HG02970 (cell line): ENCODE results near the gene GPD1.

Source experiments
- ATAC-seq: cut with Tn5 transposase; IDR thresholded peaks from one replicate; pipeline ENCODE4 v1.9.1; 2021; ENCODE audit warnings: mild to moderate bottlenecking, moderate library complexity, moderate number of reproducible peaks; ENCODE audit not compliant: unreplicated experiment, low FRiP score

GPD1 gene

GRCh38 chr12:50099302-50100008 lies 4.4 kb upstream of the GPD1 start:
- ATAC-seq, result no peak

- ATAC-seq, result no peak
Measured at GRCh38 chr12:50100561-50100960, 3.2 kb upstream of the GPD1 start.

- ATAC-seq, result no peak
Measured at GRCh38 chr12:50101663-50102062, 2.1 kb upstream of the GPD1 start.

GRCh38 chr12:50102131-50102531 lies 1.7 kb upstream of the GPD1 start:
- no peak for ATAC-seq

- ATAC-seq, result no peak
Measured at GRCh38 chr12:50102646-50103309, 1.0 kb upstream of the GPD1 start.

- no peak for ATAC-seq
Measured at GRCh38 chr12:50103351-50103750, 457 bp upstream of the GPD1 start.

GRCh38 chr12:50104417-50105366 lies 884 bp downstream of the GPD1 start:
- ATAC-seq, result no peak

GRCh38 chr12:50105913-50106450 lies 2.2 kb downstream of the GPD1 start:
- no peak for ATAC-seq

- ATAC-seq, result no peak
Measured at GRCh38 chr12:50106907-50107306, 3.1 kb downstream of the GPD1 start.

- no peak for ATAC-seq
Measured at GRCh38 chr12:50107416-50108268, 3.8 kb downstream of the GPD1 start.

- no peak for ATAC-seq
Measured at GRCh38 chr12:50109319-50109718, 5.5 kb downstream of the GPD1 start.

- ATAC-seq, result no peak
Measured at GRCh38 chr12:50110127-50110761, 6.4 kb downstream of the GPD1 start.

- ATAC-seq, result no peak
Measured at GRCh38 chr12:50110762-50111351, 7.0 kb downstream of the GPD1 start.

- peak; percentile 2 for ATAC-seq
Measured at GRCh38 chr12:50111395-50111692, 7.5 kb downstream of the GPD1 start.

- ATAC-seq, result peak; percentile 86
Measured at GRCh38 chr12:50111693-50112455, 8.1 kb downstream of the GPD1 start, which contains the start of gene COX14. COX14 (plus strand) TSS chr12:50112236; CDS start chr12:50120044, 7,808 bp downstream.

- no peak for ATAC-seq
Measured at GRCh38 chr12:50112456-50113218, 8.8 kb downstream of the GPD1 start.

- ATAC-seq, result no peak
Measured at GRCh38 chr12:50117057-50117622, 13.3 kb downstream of the GPD1 start.
